ENCODE measurements around the gene NCAPG2.

DNA sequence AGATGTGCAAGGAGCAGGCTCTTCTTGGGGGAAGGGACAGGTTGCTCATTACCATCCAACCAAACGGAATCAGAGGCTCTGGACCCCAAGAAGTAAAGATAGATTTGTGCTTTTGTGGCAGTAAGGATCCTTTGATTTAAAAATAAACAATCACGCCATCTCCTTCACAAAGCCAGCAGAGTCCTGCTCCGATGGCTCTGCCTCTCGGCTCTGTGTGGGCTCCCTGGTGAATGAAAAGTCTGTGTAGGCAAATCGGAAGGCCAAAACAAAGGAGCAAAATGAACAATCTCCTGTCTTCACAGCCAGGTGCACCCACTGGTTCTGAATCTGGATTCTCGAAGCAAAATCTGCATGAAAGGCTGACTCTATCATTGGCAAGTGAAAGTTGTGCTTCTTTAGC lies 120.8 kb downstream of the NCAPG2 start:
- TF ChIP-seq, protein P1, sequence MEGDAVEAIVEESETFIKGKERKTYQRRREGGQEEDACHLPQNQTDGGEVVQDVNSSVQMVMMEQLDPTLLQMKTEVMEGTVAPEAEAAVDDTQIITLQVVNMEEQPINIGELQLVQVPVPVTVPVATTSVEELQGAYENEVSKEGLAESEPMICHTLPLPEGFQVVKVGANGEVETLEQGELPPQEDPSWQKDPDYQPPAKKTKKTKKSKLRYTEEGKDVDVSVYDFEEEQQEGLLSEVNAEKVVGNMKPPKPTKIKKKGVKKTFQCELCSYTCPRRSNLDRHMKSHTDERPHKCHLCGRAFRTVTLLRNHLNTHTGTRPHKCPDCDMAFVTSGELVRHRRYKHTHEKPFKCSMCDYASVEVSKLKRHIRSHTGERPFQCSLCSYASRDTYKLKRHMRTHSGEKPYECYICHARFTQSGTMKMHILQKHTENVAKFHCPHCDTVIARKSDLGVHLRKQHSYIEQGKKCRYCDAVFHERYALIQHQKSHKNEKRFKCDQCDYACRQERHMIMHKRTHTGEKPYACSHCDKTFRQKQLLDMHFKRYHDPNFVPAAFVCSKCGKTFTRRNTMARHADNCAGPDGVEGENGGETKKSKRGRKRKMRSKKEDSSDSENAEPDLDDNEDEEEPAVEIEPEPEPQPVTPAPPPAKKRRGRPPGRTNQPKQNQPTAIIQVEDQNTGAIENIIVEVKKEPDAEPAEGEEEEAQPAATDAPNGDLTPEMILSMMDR (IDR thresholded peaks at IDR 0.05) = no peak
- TF ChIP-seq POLR2A (IDR thresholded peaks at IDR 0.05; ENCODE audit: low read depth) (no peak), POLR2AphosphoS5 (IDR thresholded peaks at IDR 0.05) (no peak), EP300 (IDR thresholded peaks at IDR 0.05) (no peak)
